ENCODE measurements around the gene YOD1. TPM values are rescaled to one million over a fixed set of nuclear protein-coding genes. Genes with fewer than 3 reads are reported as not detected.

The YOD1 gene
- total RNA-seq, 2 experiments from 2014 or later, result 17.9 TPM

DNA sequence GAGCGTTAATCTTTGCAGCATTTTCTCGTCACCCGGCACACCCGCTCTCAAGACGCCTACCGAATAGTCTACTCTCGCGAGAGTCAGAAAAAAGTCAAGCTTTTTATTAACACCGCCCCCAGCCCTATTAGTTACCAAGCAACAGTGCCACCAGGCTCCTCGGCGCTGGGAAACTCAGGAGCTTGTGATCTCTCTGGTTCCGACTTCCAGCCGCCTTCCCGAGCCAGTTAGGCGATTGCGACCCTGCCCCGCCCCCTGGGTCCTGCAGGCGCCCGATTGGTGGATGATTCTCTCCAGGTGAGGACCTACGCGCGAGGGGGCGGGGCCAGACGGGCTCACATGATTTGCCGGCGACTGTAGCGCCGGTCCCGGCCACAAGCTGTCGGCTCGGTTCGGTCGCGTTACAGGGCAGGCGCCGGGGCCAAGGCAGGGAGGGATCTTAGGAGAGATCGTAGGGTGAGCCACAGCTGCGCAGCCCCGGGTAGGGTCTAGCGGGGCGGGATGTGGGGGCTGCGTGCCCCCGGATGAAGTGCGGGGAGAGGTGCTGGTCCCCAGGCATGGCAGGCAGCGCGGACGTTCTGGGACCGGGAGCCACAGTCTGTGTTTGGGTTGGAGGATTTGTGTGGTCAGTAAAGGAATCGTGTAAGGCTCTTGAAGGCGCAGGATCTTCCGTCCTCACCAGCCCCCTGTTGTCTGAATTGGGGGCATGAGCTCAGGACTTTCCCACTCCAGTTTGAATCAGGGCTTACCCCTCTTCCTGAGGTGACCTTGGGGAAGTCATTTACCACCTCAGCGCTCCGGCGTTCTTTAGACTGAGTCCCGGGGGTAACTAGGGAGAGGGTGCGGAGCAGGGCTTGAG is 2.1 kb upstream of the YOD1 start, which contains the start of gene PFKFB2:
Gene PFKFB2, plus strand, starts transcription at position 365 of the 859 bp plus-strand sequence. CDS start 1,443 bp downstream, outside the sequence.
- Histone ChIP-seq H3K36me3 (ENCODE audit: insufficient read depth, low read length) (peaks cover 14% of the 10 kb centered on the region), H3K27ac (ENCODE audit: low read depth in 1 of 2, low read length in 2 of 2) (peak within 1 kb of the TSS; percentile 24 to 50), H3K4me1 (ENCODE audit: insufficient read depth, low read length) (peaks cover 29% of the 10 kb centered on the region), H3K27me3 (ENCODE audit: control insufficient read depth in 1 of 2, insufficient read depth in 2 of 2, low read length in 2 of 2) (no peaks in the 10 kb centered on the region), H3K4me3 (ENCODE audit: low read length) (peak within 1 kb of the TSS; percentile 66), H3K9me3 (ENCODE audit: control insufficient read depth in 1 of 2, insufficient read depth in 1 of 2, low read length in 2 of 2) (no peaks in the 10 kb centered on the region)
- H3K4me1 Mint-ChIP-seq (ENCODE audit: low read depth), result peaks cover 56% of the 10 kb centered on the region
- ATAC-seq (ENCODE audit: poor library complexity) (peak; percentile 87), DNase-seq (peak; percentile 85 to 97 (median 94))
- no peaks in the 10 kb centered on the region for H3K9me3 Mint-ChIP-seq
- ChIA-PET POLR2A (interaction anchor here (0.7 to 1.9 kb wide), 10 partner anchors 15 to 1767 kb away, joined by 3 to 17 read pairs (median 4); partner anchors contain the start of genes CD55, FCMR and IKBKE), CTCF (interaction anchor here (0.7 to 1.5 kb wide), 7 partner anchors 18 to 352 kb away, joined by 3 to 5 read pairs (median 3); partner anchors contain the start of gene CD55)
- no peaks in the 10 kb centered on the region for H3K27me3 Mint-ChIP-seq
- TF ChIP-seq, protein P1, sequence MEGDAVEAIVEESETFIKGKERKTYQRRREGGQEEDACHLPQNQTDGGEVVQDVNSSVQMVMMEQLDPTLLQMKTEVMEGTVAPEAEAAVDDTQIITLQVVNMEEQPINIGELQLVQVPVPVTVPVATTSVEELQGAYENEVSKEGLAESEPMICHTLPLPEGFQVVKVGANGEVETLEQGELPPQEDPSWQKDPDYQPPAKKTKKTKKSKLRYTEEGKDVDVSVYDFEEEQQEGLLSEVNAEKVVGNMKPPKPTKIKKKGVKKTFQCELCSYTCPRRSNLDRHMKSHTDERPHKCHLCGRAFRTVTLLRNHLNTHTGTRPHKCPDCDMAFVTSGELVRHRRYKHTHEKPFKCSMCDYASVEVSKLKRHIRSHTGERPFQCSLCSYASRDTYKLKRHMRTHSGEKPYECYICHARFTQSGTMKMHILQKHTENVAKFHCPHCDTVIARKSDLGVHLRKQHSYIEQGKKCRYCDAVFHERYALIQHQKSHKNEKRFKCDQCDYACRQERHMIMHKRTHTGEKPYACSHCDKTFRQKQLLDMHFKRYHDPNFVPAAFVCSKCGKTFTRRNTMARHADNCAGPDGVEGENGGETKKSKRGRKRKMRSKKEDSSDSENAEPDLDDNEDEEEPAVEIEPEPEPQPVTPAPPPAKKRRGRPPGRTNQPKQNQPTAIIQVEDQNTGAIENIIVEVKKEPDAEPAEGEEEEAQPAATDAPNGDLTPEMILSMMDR (IDR thresholded peaks at IDR 0.05), result no peak
- H3K36me3 Mint-ChIP-seq (ENCODE audit: low read depth), result peaks cover 29% of the 10 kb centered on the region
- peak within 1 kb of the TSS; percentile 93 for H3K27ac Mint-ChIP-seq
- intact Hi-C loops (cut with DNase I, micrococcal nuclease), result loop anchor here (2.0 to 10.0 kb wide), 4 partner anchors 18 to 702 kb away; partner anchors contain the start of genes CD55 (in 2 of the 2) and CD46 (in 1 of the 2)
- peak within 1 kb of the TSS; percentile 98 for H3K4me3 Mint-ChIP-seq

DNA sequence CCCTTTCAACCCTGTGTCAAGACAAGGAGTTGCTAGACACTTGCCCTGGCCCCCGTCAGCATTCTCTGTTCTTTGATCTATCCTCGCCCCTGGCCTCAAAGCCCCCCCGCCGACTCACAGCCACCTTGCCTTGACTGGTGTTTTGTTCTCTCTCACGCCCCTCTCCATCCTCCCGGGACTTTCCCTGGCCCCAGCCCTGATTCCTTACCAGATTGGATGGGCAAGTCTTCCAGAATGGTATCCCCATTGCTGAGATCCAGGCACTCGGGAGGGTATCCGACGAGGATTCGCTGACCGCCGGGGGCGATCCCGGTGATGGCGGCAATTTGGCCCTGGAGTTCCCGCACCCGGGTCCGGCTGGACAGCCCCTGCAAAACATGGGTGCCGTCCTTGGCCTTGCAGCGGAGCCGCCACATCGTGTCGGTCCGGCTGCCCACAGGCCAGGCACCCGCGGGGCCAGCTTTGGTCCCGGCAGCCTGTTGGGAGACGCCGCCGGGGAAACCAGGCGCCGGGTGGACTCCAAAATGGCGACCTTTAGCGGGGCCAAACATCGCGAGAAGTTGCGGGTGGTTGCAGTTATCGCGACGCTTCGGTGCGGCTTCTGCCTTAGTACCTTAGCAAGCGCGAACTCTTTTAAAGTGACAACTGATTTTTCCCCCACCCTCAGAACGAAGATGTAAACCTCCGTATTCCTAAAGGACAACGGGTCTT is 373 bp downstream of the YOD1 start:
- TF ChIP-seq, protein P1 (IDR thresholded peaks at IDR 0.05), result no peak
- ChIA-PET CTCF (interaction anchor here (1.1 to 2.5 kb wide), 16 partner anchors 10 to 438 kb away, joined by 3 to 13 read pairs (median 5); partner anchors contain the start of genes C1orf116, CD55 and EIF2D), POLR2A (interaction anchor here (1.0 to 1.4 kb wide), 4 partner anchors 20 to 271 kb away, joined by 3 to 7 read pairs (median 4); partner anchors contain the start of genes CD55 and FCMR)
- peak; percentile 45 for ATAC-seq (ENCODE audit: poor library complexity)
- Histone ChIP-seq H3K27me3 (ENCODE audit: control insufficient read depth in 1 of 2, insufficient read depth in 2 of 2, low read length in 2 of 2) (no peaks in the 10 kb centered on the region), H3K4me3 (ENCODE audit: low read length) (peak overlapping the region; percentile 81), H3K9me3 (ENCODE audit: control insufficient read depth in 1 of 2, insufficient read depth in 1 of 2, low read length in 2 of 2) (no peaks in the 10 kb centered on the region), H3K4me1 (ENCODE audit: insufficient read depth, low read length) (peaks cover 29% of the 10 kb centered on the region), H3K36me3 (ENCODE audit: insufficient read depth, low read length) (peaks cover 20% of the 10 kb centered on the region), H3K27ac (ENCODE audit: low read depth in 1 of 2, low read length in 2 of 2) (peak overlapping the region; percentile 32 to 79)
- peaks cover 81% of the 10 kb centered on the region for H3K4me1 Mint-ChIP-seq (ENCODE audit: low read depth)
- H3K4me3 Mint-ChIP-seq, result peak overlapping the region; percentile 98
- peak overlapping the region; percentile 93 for H3K27ac Mint-ChIP-seq
- no peaks in the 10 kb centered on the region for H3K9me3 Mint-ChIP-seq
- peaks cover 54% of the 10 kb centered on the region for H3K36me3 Mint-ChIP-seq (ENCODE audit: low read depth)
- DNase-seq, result peak; percentile 80 to 96 (median 86)
- intact Hi-C loops (cut with DNase I, micrococcal nuclease), result loop anchor here (1.0 to 10.0 kb wide), 4 partner anchors 27 to 704 kb away; partner anchors contain the start of genes CD55 (in 2 of the 2) and CD46 (in 1 of the 2)
- no peaks in the 10 kb centered on the region for H3K27me3 Mint-ChIP-seq

DNA sequence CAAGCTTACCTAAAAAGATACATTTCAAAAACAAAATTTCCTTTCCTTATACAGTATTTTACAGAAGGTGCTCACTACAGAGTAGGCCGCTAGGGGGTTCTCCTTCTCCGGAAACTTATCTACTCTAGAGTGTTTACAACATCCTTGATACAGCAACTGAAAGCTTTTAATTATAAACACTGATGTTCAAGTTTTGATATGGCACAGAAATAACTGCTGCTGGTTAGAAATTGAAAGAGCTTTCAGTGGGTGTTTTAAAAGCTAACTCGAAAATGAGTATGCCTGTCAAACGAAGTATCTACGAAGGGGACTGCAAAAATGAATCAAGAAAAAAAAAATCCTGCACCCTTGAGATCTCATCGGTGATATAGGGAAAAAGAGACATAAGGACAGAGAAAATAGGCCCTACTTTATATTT is 1.0 kb downstream of the YOD1 start:
- DNase-seq, result peak in 12 of 14 experiments; percentile 23 to 80 (median 42)
- H3K4me1 ChIP-seq (ENCODE audit: insufficient read depth, low read length), result peaks cover 29% of the 10 kb centered on the region
- H3K4me3 ChIP-seq (ENCODE audit: low read length), result peak overlapping the region; percentile 81
- Mint-ChIP-seq H3K36me3 (ENCODE audit: low read depth) (peaks cover 61% of the 10 kb centered on the region), H3K9me3 (no peaks in the 10 kb centered on the region), H3K4me3 (peak overlapping the region; percentile 98), H3K4me1 (ENCODE audit: low read depth) (peaks cover 86% of the 10 kb centered on the region), H3K27me3 (no peaks in the 10 kb centered on the region), H3K27ac (peak overlapping the region; percentile 93)
- ChIA-PET CTCF (interaction anchor here (1.1 to 2.5 kb wide), 16 partner anchors 9 to 437 kb away, joined by 3 to 13 read pairs (median 5); partner anchors contain the start of genes C1orf116, CD55 and EIF2D), POLR2A (interaction anchor here (1.1 to 1.4 kb wide), 3 partner anchors 21 to 272 kb away, joined by 3 to 7 read pairs (median 4); partner anchors contain the start of genes CD55 and FCMR)
- intact Hi-C loops (cut with DNase I, micrococcal nuclease), result loop anchor here (1.0 to 10.0 kb wide), 5 partner anchors 27 to 705 kb away; partner anchors contain the start of genes CD55 (in 2 of the 2) and CD46 (in 1 of the 2)
- H3K9me3 ChIP-seq (ENCODE audit: control insufficient read depth in 1 of 2, insufficient read depth in 1 of 2, low read length in 2 of 2), result no peaks in the 10 kb centered on the region
- no peaks in the 10 kb centered on the region for H3K27me3 ChIP-seq (ENCODE audit: control insufficient read depth in 1 of 2, insufficient read depth in 2 of 2, low read length in 2 of 2)
- H3K36me3 ChIP-seq (ENCODE audit: insufficient read depth, low read length), result peaks cover 22% of the 10 kb centered on the region
- peak; percentile 45 for ATAC-seq (ENCODE audit: poor library complexity)
- peak overlapping the region; percentile 32 to 79 for H3K27ac ChIP-seq (ENCODE audit: low read depth in 1 of 2, low read length in 2 of 2)
- TF ChIP-seq, protein P1 (IDR thresholded peaks at IDR 0.05), result peak; percentile 84

Data from CD4-positive, alpha-beta T cell (primary cell).